KBM-7 (cell line): ENCODE results near the gene TRAF3.

Source experiments
- DNase-seq: peaks from one replicate; pipeline ENCODE4 v3.0.0-alpha.2; 2015
- in situ Hi-C: fragments of 300-500 bp; cut with MboI; formaldehyde crosslinking; loops from 2 replicates; pipeline ENCODE4 v1.14.3; 2020; ENCODE audit warnings: low sequenced_read_pairs, low pct_unique_long_range_greater_than_20kb, mixed read lengths

Gene TRAF3

GRCh38 chr14:102898776-102899515 is 121.7 kb downstream of the TRAF3 start:
- in situ Hi-C loops = no loop called here
- DNase-seq = no peak

GRCh38 chr14:102899516-102899900 is 122.3 kb downstream of the TRAF3 start:
- DNase-seq = no peak
- in situ Hi-C loops = no loop called here

- in situ Hi-C loops = no loop called here
- no peak for DNase-seq
Measured at GRCh38 chr14:102900631-102901571, 123.7 kb downstream of the TRAF3 start.

DNA sequence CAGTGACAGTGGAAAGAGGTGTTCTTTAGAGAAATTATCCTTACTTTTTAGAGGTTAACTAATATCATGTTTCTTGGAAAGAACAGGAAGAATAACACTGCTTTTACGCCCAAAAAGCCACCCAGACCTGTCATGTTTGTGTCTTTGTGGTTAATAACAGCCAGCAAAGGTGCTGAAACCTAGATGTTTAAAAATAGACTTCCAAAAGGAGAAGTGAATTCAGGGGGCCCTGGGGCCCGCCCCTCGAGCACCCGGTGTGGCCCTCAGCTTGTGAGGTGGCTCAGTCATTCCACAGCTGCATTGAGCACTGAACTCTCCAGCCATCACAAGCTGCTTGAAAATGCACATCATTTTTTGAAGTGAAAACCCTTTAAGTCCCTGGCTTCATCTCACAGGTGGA is 124.4 kb downstream of the TRAF3 start:
- peak; percentile 58 for DNase-seq
- in situ Hi-C loops = no loop called here

DNA sequence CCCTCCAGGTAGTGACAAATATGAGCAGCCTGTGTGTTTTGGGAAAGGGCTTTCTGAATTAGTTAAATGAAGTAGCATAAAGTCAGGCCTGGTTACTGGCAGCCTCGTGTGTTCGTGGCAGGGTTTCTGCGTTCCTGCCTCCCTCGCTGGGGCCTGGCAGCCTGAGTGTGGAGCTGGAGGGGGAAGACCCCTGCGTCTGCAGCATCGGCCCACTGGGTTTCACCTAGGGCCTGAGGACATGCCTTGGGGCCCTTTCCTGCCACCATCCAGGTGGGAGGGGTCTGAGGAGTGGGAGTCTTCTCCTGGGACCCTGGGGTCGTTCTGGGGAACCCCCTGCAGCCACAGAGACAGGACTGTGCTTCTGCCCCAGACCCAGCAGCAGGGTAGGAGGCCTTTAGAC is 124.8 kb downstream of the TRAF3 start:
- no peak for DNase-seq
- in situ Hi-C loops = no loop called here

GRCh38 chr14:102902523-102903247 is 125.4 kb downstream of the TRAF3 start:
- in situ Hi-C loops = no loop called here

DNA sequence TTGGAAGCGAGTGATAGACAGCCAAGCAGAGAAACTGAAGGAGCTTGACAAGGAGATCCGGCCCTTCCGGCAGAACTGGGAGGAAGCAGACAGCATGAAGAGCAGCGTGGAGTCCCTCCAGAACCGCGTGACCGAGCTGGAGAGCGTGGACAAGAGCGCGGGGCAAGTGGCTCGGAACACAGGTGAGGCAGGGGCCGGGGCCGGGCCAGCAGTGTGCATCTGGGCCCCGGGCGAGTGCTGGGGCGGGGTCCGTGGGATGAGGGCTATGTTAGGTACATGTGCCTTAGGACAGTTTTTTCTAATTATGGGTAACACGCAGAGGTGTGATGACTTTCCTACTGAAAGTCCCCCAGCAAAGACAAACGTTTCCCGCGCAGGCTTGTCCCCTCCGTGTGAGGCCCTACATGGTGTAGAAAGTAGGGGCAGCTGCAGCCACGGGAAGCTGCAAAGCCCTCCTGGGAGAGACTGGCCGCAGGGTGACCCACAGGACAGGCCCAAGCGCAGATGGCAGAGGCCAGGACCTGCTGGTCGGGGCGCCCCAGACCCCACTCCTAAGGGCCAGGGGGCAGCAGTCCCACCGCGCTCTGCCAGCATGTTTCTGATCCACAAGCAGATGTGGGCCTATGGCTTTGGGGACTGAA is 126.1 kb downstream of the TRAF3 start:
- no peak for DNase-seq
- in situ Hi-C loops = no loop called here

More at GRCh38 chr14:102902523-102903247, 125.4 kb downstream of the TRAF3 start:
- DNase-seq = no peak

DNA sequence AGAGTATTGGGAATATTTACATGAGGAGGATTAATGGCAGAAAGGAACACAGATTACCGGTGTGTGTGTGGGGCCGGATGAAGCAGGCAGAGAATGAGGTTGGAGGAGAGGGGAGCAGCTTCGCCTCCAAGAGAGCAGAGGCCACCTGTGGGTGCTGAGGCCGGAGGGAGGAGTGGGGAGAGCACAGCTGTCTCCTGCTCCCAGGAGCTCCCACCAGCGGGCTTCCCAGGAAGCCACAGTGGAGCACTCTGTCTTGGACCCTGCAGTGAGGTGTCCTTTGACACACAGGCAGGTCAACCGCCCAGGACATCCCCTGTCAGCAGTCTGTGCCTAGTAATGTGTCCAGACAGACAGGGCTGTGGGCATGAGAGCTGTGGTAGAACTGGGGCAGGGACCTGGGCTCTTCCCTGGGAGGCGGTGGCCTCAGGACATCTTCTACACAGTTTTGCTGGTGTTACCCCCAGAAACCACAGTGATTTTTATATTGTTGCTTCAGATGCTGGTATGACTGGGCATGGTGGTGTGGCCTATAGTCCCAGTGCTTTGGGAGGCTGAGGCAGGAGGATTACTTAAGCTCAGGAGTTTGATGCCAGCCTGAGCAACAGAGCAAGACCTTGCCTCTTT is 126.8 kb downstream of the TRAF3 start:
- in situ Hi-C loops = no loop called here
- no peak for DNase-seq

DNA sequence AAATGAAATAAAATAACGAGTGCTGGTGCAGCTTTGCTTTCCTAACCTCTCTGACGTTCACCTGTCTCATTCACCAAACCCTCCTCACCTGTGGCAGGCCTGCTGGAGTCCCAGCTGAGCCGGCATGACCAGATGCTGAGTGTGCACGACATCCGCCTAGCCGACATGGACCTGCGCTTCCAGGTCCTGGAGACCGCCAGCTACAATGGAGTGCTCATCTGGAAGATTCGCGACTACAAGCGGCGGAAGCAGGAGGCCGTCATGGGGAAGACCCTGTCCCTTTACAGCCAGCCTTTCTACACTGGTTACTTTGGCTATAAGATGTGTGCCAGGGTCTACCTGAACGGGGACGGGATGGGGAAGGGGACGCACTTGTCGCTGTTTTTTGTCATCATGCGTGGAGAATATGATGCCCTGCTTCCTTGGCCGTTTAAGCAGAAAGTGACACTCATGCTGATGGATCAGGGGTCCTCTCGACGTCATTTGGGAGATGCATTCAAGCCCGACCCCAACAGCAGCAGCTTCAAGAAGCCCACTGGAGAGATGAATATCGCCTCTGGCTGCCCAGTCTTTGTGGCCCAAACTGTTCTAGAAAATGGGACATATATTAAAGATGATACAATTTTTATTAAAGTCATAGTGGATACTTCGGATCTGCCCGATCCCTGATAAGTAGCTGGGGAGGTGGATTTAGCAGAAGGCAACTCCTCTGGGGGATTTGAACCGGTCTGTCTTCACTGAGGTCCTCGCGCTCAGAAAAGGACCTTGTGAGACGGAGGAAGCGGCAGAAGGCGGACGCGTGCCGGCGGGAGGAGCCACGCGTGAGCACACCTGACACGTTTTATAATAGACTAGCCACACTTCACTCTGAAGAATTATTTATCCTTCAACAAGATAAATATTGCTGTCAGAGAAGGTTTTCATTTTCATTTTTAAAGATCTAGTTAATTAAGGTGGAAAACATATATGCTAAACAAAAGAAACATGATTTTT is 128.2 kb downstream of the TRAF3 start:
- in situ Hi-C loops = no loop called here
- no peak for DNase-seq

DNA sequence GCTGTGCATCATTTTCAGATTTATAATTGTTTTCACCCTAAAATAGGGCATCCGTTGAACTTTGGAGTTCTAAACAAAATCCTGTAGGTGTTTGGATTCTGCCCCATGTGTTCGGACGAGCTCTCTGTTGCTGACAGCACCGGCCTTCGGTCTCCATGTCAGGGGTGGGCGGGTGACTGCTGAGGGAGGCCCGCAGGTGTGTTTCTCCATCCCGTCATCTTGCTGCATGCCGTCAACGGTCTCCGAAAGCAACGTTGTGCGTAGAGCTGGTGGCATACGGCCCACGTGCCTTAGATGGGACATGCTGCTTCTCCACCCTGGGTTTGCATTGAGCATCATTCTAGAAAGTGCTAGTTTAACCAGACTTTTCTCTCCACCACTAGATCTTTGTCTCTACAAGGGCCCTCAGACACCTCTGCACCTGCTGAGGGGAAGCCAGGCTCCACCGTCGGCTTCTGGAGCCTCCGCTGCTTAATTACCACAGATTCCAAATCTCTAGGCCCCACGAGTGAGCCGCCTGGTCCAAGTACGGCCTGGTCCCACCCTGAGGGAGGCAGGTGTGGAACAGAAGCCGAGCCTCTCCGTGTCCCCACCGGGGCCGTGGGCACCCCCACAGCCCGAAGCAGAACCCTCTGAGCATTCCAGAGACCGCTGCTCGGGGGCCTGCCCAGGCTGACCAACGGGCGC is 129.5 kb downstream of the TRAF3 start:
- no peak for DNase-seq
- in situ Hi-C loops = no loop called here

DNA sequence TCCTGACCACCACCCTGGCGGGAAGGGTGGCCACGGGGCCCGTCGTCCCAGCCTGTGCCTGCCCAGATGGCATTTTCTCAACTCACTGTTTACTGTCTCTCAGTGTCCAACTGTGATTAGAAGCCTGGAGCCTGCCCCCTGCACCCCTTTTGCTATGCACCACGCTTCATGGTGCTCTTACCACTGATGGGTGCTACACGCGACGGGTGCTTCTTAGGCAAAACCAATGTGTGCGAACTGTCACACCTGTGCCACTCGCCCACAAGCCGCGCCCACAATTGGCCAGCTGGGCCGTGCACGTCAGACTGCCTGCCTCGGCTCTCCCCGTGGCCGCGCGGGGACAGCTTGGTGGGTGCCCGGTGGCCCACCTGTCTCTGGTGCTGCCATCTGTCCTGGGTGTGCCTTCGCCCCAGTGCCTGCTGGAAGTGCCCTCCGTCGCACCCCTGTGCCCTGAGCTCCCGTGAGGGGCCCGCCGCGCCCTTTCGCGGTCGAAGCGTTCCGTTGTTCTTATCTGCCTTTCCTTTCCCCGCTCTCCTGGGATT is 130.1 kb downstream of the TRAF3 start:
- DNase-seq = no peak
- in situ Hi-C loops = no loop called here

DNA sequence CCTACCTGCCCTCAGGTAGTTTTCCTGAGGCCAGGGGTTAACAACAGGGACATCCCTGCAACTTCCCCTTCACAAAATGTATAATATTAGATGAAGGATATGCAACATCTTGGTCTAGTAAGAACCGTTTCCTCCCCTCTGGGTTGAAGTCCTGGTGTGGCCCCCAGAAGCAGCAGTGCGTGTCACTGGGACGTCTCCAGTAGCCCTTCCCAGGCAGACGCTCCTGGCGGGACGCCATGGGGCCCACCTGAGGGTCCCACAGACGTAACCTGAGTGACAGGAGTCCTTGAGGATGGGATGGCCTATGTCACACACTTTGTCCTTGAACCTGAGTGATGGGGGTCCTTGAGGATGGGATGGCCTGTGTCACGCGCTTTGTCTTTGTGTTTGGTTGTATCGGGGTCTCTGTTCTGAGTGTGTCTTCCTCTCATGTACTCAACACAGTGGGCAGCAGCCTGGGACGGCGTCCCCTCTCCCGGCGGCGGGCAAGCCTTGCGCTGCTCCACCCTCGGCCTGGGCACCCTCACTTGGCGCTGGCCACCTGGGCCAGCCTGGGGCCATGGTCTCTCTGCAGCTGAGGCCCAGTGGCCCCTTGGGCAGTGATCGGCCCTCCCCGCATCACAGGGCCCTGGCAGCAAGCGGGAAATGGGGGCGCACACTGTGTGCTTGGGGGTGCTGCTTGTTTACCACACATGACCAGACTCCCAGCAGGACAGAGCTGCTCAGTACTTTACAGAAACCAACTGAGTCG is 130.9 kb downstream of the TRAF3 start:
- in situ Hi-C loops = no loop called here
- DNase-seq = no peak

DNA sequence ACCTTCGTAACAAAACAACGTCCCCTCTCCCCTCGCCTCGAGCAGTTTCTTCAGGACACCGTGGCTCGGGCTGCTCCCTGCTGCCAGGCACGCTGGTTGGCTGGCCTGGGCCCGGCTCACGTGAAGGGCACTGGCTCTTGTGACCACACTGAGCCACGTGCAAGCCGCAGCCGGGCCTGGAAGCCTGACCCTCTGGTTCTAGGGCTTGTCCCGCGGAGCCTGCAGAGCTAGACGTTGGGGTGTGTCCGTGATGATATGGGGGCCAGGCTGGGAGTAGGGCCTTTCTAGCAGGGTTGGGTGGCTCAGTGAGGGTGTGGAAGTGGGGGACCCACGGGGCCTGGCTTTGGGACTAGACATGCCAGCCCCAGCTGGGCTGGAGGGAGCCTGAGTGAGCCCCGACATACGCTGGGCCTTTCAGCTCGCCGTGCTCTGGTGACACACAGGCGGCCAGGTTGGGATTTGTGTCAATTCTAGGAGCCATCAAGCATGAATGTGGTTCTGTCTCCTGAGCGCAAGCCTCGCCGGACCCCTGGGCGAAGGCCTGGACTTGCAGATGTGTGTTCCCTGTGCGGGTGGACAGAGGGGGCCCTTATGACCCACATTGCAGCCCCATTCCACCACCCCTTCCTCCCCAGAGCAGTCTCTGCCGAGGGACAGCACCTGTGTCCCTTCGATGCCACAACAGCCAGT is 131.7 kb downstream of the TRAF3 start:
- in situ Hi-C loops = no loop called here
- DNase-seq = no peak

DNA sequence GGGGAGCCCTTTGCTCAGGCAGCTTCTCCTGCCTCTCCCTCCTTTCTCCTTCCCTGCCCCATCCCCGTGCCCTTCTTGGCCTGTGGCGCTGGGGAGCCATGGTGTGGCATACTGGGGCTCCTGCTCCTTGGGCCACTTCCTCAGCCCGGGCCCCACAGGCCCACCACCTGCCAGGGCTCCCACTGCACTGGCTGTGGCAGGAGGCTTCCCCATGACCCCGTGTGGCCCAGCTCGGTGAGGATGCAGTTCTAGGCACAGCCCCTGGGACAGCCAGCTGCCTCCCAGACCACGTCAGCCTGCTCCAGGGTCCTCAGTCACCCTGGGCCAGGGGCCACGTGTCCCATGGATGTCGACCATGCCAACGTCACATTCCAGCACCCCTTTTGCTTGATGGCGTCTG is 132.2 kb downstream of the TRAF3 start:
- in situ Hi-C loops = no loop called here
- DNase-seq = no peak

GRCh38 chr14:102909911-102910310 is 132.7 kb downstream of the TRAF3 start:
- in situ Hi-C loops = no loop called here
- no peak for DNase-seq

GRCh38 chr14:102910442-102910841 is 133.2 kb downstream of the TRAF3 start:
- DNase-seq = no peak
- in situ Hi-C loops = no loop called here
